ENCODE results near the gene MRPL20. TPM values are rescaled to one million over a fixed set of nuclear protein-coding genes. Genes with fewer than 3 reads are reported as not detected.
"Not testable (repeated sequence)": the region's sequence is repeated elsewhere in the genome, so short reads cannot be mapped to it uniquely, and the experiment has no call there.

The MRPL20 gene
- total and polyA plus RNA-seq, 2 donors (not counting 3 experiments of a cell fraction or from before 2014, with no cell fraction given) = 134 to 152 TPM

- CTCF ChIA-PET = interaction anchor here (2.7 kb wide), 1 partner anchor 11 kb away, joined by 6 read pairs; no protein-coding TSS in a partner anchor
- TF ChIP-seq POLR2A (IDR thresholded peaks at IDR 0.05; ENCODE audit: low read depth, low read length) (no peak), CTCF (IDR thresholded peaks at IDR 0.05; ENCODE audit: extremely low read depth in 1 of 2, insufficient read depth in 1 of 2, low read depth in 1 of 2, low read length in 2 of 2) (no peak), MAX (IDR thresholded peaks at IDR 0.05; ENCODE audit: insufficient read depth, insufficient read length) (no peak), POLR2AphosphoS5 (IDR thresholded peaks at IDR 0.05; ENCODE audit: insufficient read depth, low read depth, low read length) (no peak), GATA2 (IDR thresholded peaks at IDR 0.05; ENCODE audit: insufficient read depth, insufficient read length, low read depth, low read length) (no peak), FOS (IDR thresholded peaks at IDR 0.05; ENCODE audit: borderline replicate concordance, insufficient read depth, low read length) (no peak), EZH2 (IDR thresholded peaks at IDR 0.05; ENCODE audit: borderline replicate concordance, low read depth, low read length, severe bottlenecking) (no peak), JUN (IDR thresholded peaks at IDR 0.05; ENCODE audit: borderline replicate concordance, insufficient read depth, insufficient read length, low read depth) (no peak), MYC (IDR thresholded peaks at IDR 0.05; ENCODE audit: low read depth, low read length) (no peak)
- BruUV-seq (replicated peaks) = no TSS peak
Observed at GRCh38 chr1:1451696-1452364, 44.7 kb upstream of the MRPL20 start.

GRCh38 chr1:1450616-1451015 lies 43.5 kb upstream of the MRPL20 start:
- BruUV-seq (replicated peaks); dilution Hi-C loops (cut with MboI; ENCODE audit: extremely low pct_ligation_motif_present, low sequenced_read_pairs); FAIRE-seq: not testable (repeated sequence)

More at GRCh38 chr1:1451696-1452364, 44.7 kb upstream of the MRPL20 start:
- dilution Hi-C loops (cut with MboI; ENCODE audit: extremely low pct_ligation_motif_present, low sequenced_read_pairs) (no loop called here), intact Hi-C loops (cut with micrococcal nuclease) (no loop called here)
- no peak for DNase-seq (ENCODE audit: low read depth, low spot score)
- H3K4me2 ChIP-seq (ENCODE audit: insufficient read depth, low read length) = no peak overlapping the region
- no peak overlapping the region for H3K27ac ChIP-seq (ENCODE audit: insufficient read depth, low read depth, low read length)
- H3K9me1 ChIP-seq (replicated peaks; ENCODE audit: control insufficient read depth, extremely low read depth, insufficient read depth, low read length) = no peaks in the 10 kb centered on the region
- H3K4me1 ChIP-seq (ENCODE audit: control insufficient read depth, extremely low read depth, insufficient read depth, low read length) = no peaks in the 10 kb centered on the region
- H3K9ac ChIP-seq (replicated peaks; ENCODE audit: extremely low read depth, insufficient read depth, low read length) = no peak overlapping the region
- H3K36me3 ChIP-seq (ENCODE audit: control insufficient read depth in 2 of 2, extremely low read depth in 1 of 2, insufficient read depth in 2 of 2, low read length in 2 of 2) = no peaks in the 10 kb centered on the region
- H4K20me1 ChIP-seq (replicated peaks; ENCODE audit: control insufficient read depth, extremely low read depth, insufficient read depth, low read length) = no peaks in the 10 kb centered on the region
- no peaks in the 10 kb centered on the region for H3K9me3 ChIP-seq (replicated peaks; ENCODE audit: control insufficient read depth, insufficient read depth, low read length)
- H3K27me3 ChIP-seq (ENCODE audit: control insufficient read depth in 2 of 2, insufficient read depth in 2 of 2, low read length in 2 of 2) = no peaks in the 10 kb centered on the region
- no peak overlapping the region for H2AFZ ChIP-seq (ENCODE audit: low read depth, low read length)
- H3K4me3 ChIP-seq (replicated peaks in 1 of 3; ENCODE audit: insufficient read depth in 1 of 3, low read depth in 1 of 3, low read length in 3 of 3) = no peak overlapping the region
- no peak for FAIRE-seq
- POLR2A ChIA-PET = no interaction called here
- H3K79me2 ChIP-seq (ENCODE audit: control insufficient read depth, insufficient read depth, low read length) = no peaks in the 10 kb centered on the region

More at GRCh38 chr1:1450616-1451015, 43.5 kb upstream of the MRPL20 start:
- CTCF ChIA-PET = interaction anchor here (2.7 kb wide), 1 partner anchor 10 kb away, joined by 6 read pairs; no protein-coding TSS in a partner anchor
- H3K9me1 ChIP-seq (replicated peaks; ENCODE audit: control insufficient read depth, extremely low read depth, insufficient read depth, low read length); H3K9me3 ChIP-seq (replicated peaks; ENCODE audit: control insufficient read depth, insufficient read depth, low read length); intact Hi-C loops (cut with micrococcal nuclease); H3K36me3 ChIP-seq (ENCODE audit: control insufficient read depth in 2 of 2, extremely low read depth in 1 of 2, insufficient read depth in 2 of 2, low read length in 2 of 2); H3K4me2 ChIP-seq (ENCODE audit: insufficient read depth, low read length); H2AFZ ChIP-seq (ENCODE audit: low read depth, low read length); H3K27ac ChIP-seq (ENCODE audit: insufficient read depth, low read depth, low read length); DNase-seq (ENCODE audit: low read depth, low spot score); H3K4me1 ChIP-seq (ENCODE audit: control insufficient read depth, extremely low read depth, insufficient read depth, low read length); H3K79me2 ChIP-seq (ENCODE audit: control insufficient read depth, insufficient read depth, low read length); H3K4me3 ChIP-seq (replicated peaks in 1 of 3; ENCODE audit: insufficient read depth in 1 of 3, low read depth in 1 of 3, low read length in 3 of 3); H3K27me3 ChIP-seq (ENCODE audit: control insufficient read depth in 2 of 2, insufficient read depth in 2 of 2, low read length in 2 of 2); POLR2A ChIA-PET; H4K20me1 ChIP-seq (replicated peaks; ENCODE audit: control insufficient read depth, extremely low read depth, insufficient read depth, low read length); H3K9ac ChIP-seq (replicated peaks; ENCODE audit: extremely low read depth, insufficient read depth, low read length): not testable (repeated sequence)
